ENCODE measurements around the gene PTPRR.

PTPRR gene

GRCh38 chr12:70646850-70647249 lies 273.7 kb downstream of the PTPRR start:
- peak; percentile 74 for ATAC-seq
- TF ChIP-seq RARB (CRISPR knock-in tag; IDR thresholded peaks at IDR 0.05) (no peak), GLIS3 (CRISPR knock-in tag; IDR thresholded peaks at IDR 0.05) (no peak), ISL1 (CRISPR knock-in tag; IDR thresholded peaks at IDR 0.05) (0 out of 2 replicates have a peak, but pooled peaks have one; percentile 17), PATZ1 (CRISPR knock-in tag; IDR thresholded peaks at IDR 0.05; ENCODE audit: borderline replicate concordance) (no peak)

- TF ChIP-seq ZC3H10 (CRISPR knock-in tag; IDR thresholded peaks at IDR 0.05) (no peak), OSR1 (CRISPR knock-in tag; IDR thresholded peaks at IDR 0.05) (no peak), RARB (CRISPR knock-in tag; IDR thresholded peaks at IDR 0.05) (no peak), TSHZ2 (CRISPR knock-in tag; IDR thresholded peaks at IDR 0.05) (no peak), BACH2 (CRISPR knock-in tag; IDR thresholded peaks at IDR 0.05; ENCODE audit: borderline replicate concordance) (no peak), ZFP30 (CRISPR knock-in tag; IDR thresholded peaks at IDR 0.05) (no peak), ZNF70 (CRISPR knock-in tag; IDR thresholded peaks at IDR 0.05) (no peak), ARNTL (CRISPR knock-in tag; IDR thresholded peaks at IDR 0.05; ENCODE audit: borderline replicate concordance, low read depth) (no peak), ZFP3 (CRISPR knock-in tag; IDR thresholded peaks at IDR 0.05) (no peak; the same call in 1 of the 2 replicates), PATZ1 (CRISPR knock-in tag; IDR thresholded peaks at IDR 0.05; ENCODE audit: borderline replicate concordance) (no peak), TCF4 (CRISPR knock-in tag; IDR thresholded peaks at IDR 0.05; ENCODE audit: borderline replicate concordance) (no peak), GLIS3 (CRISPR knock-in tag; IDR thresholded peaks at IDR 0.05) (no peak), POU6F1 (CRISPR knock-in tag; IDR thresholded peaks at IDR 0.05; ENCODE audit: borderline replicate concordance, low read depth) (0 out of 2 replicates have a peak, but pooled peaks have one; percentile 9), SNAI2 (CRISPR knock-in tag; IDR thresholded peaks at IDR 0.05) (0 out of 2 replicates have a peak, but pooled peaks have one; percentile 46), ZNF8 (CRISPR knock-in tag; IDR thresholded peaks at IDR 0.05) (no peak), ESRRG (CRISPR knock-in tag; IDR thresholded peaks at IDR 0.05) (no peak), CREB5 (CRISPR knock-in tag; IDR thresholded peaks at IDR 0.05; ENCODE audit: low read depth) (no peak), ISL1 (CRISPR knock-in tag; IDR thresholded peaks at IDR 0.05) (peak; percentile 77), CSRNP3 (CRISPR knock-in tag; IDR thresholded peaks at IDR 0.05) (no peak)
- peak; percentile 92 for ATAC-seq
These were observed 274.8 kb downstream of the PTPRR start for GRCh38 chr12:70645494-70646317.

Measured in SK-N-SH treated with all-trans-retinoic acid at 6 μM for 48 hours (cell line).